H9 (cell line): ENCODE results near the gene AMMECR1L. TPM values are rescaled to one million over a fixed set of nuclear protein-coding genes. Genes with fewer than 3 reads are reported as not detected.

ENCODE experiments used
- DNase-seq: peaks from one replicate; pipeline ENCODE4 v3.0.0-alpha.2; 2017
- H2AFZ ChIP-seq: one replicate; pipeline ENCODE4 v1.6.1; 2013; ENCODE audit warnings: mild to moderate bottlenecking, low read length, control low read depth, moderate library complexity
- H2AK5ac ChIP-seq: 2 replicates; pipeline ENCODE4 v1.6.1; 2013; ENCODE audit warnings: low read length, control low read depth, mixed read lengths; ENCODE audit not compliant: insufficient read length
- H2BK120ac ChIP-seq: one replicate; pipeline ENCODE4 v1.6.1; 2013; ENCODE audit warnings: low read depth, mild to moderate bottlenecking, low read length, control low read depth, inconsistent platforms; ENCODE audit not compliant: poor library complexity, severe bottlenecking
- H2BK12ac ChIP-seq: 2 replicates; pipeline ENCODE4 v1.6.1; 2013; ENCODE audit warnings: low read length, control low read depth, mixed read lengths, low read depth; ENCODE audit not compliant: insufficient read length
- H2BK15ac ChIP-seq: 2 replicates; pipeline ENCODE4 v1.6.1; 2013; ENCODE audit warnings: low read depth, low read length, control low read depth
- H2BK20ac ChIP-seq: one replicate; pipeline ENCODE4 v1.6.1; 2013; ENCODE audit warnings: low read depth, mild to moderate bottlenecking, low read length, control low read depth, inconsistent platforms; ENCODE audit not compliant: poor library complexity, severe bottlenecking
- H2BK5ac ChIP-seq: 2 replicates; pipeline ENCODE4 v1.6.1; 2013; ENCODE audit warnings: low read length, control low read depth, mixed read lengths; ENCODE audit not compliant: insufficient read length
- H3K14ac ChIP-seq: 2 replicates; pipeline ENCODE4 v1.6.1; 2013; ENCODE audit warnings: low read length, control low read depth; ENCODE audit not compliant: insufficient read depth
- H3K18ac ChIP-seq: 2 replicates; pipeline ENCODE4 v1.6.1; 2013; ENCODE audit warnings: low read depth, mild to moderate bottlenecking, mixed read lengths, low read length, control low read depth; ENCODE audit not compliant: insufficient read length
- H3K23ac ChIP-seq: 2 replicates; pipeline ENCODE4 v1.6.1; 2013; ENCODE audit warnings: low read length, control low read depth, mixed read lengths, low read depth; ENCODE audit not compliant: insufficient read length
- H3K23me2 ChIP-seq: 2 replicates; pipeline ENCODE4 v1.6.1; 2013; ENCODE audit warnings: low read depth, mild to moderate bottlenecking, mixed read lengths, low read length, control low read depth; ENCODE audit not compliant: insufficient read length, poor library complexity, severe bottlenecking
- H3K27ac ChIP-seq: 2 replicates; pipeline ENCODE4 v1.5.1; 2013; ENCODE audit warnings: low read length, control low read depth, mixed read lengths, low read depth; ENCODE audit not compliant: insufficient read length
- H3K27me3 ChIP-seq: 2 replicates; pipeline ENCODE4 v1.6.1; 2013; ENCODE audit warnings: low read length, control low read depth, inconsistent platforms; ENCODE audit not compliant: insufficient read depth
- H3K4ac ChIP-seq: 2 replicates; pipeline ENCODE4 v1.6.1; 2013; ENCODE audit warnings: low read depth, mild to moderate bottlenecking, control low read depth, inconsistent platforms, low read length, moderate library complexity
- H3K4me1 ChIP-seq: 2 replicates; pipeline ENCODE4 v1.6.1; 2013; ENCODE audit warnings: low read length, control low read depth, inconsistent platforms; ENCODE audit not compliant: insufficient read depth
- H3K4me2 ChIP-seq: 2 replicates; pipeline ENCODE4 v1.6.1; 2013; ENCODE audit warnings: low read length, control low read depth, mixed read lengths; ENCODE audit not compliant: insufficient read length, insufficient read depth
- H3K56ac ChIP-seq: 2 replicates; pipeline ENCODE4 v1.6.1; 2013; ENCODE audit warnings: low read depth, mild to moderate bottlenecking, mixed read lengths, low read length, control low read depth; ENCODE audit not compliant: insufficient read length
- H3K79me1 ChIP-seq: 2 replicates; pipeline ENCODE4 v1.6.1; 2013; ENCODE audit warnings: low read depth, mild to moderate bottlenecking, moderate library complexity, low read length, control low read depth, inconsistent platforms; ENCODE audit not compliant: insufficient read depth, poor library complexity, severe bottlenecking
- H3K79me2 ChIP-seq: 2 replicates; pipeline ENCODE4 v1.6.1; 2013; ENCODE audit warnings: low read length, control low read depth, inconsistent platforms; ENCODE audit not compliant: insufficient read depth
- H3K9ac ChIP-seq: 2 replicates; pipeline ENCODE4 v1.6.1; 2013; ENCODE audit warnings: low read length, control low read depth, mixed read lengths; ENCODE audit not compliant: insufficient read length; ENCODE audit errors: extremely low read depth
- H3K9me3 ChIP-seq: one replicate; pipeline ENCODE4 v1.6.1; 2013; ENCODE audit warnings: low read depth, low read length, inconsistent platforms; ENCODE audit not compliant: control insufficient read depth
- H3T11ph ChIP-seq: one replicate; pipeline ENCODE4 v1.6.1; 2013; ENCODE audit warnings: mild to moderate bottlenecking, low read length, control low read depth, inconsistent platforms
- H4K20me1 ChIP-seq: one replicate; pipeline ENCODE4 v1.6.1; 2013; ENCODE audit not compliant: control insufficient read depth, insufficient read length, insufficient read depth
- H4K5ac ChIP-seq: 2 replicates; pipeline ENCODE4 v1.6.1; 2013; ENCODE audit warnings: low read depth, mild to moderate bottlenecking, mixed read lengths, low read length, control low read depth; ENCODE audit not compliant: insufficient read length
- H4K8ac ChIP-seq: replicated peaks from 2 replicates; pipeline ENCODE4 v1.6.1; 2013; ENCODE audit warnings: low read length, control low read depth, mixed read lengths, low read depth; ENCODE audit not compliant: insufficient read length
- H4K91ac ChIP-seq: 2 replicates; pipeline ENCODE4 v1.6.1; 2013; ENCODE audit warnings: low read depth, mild to moderate bottlenecking, moderate library complexity, mixed read lengths, low read length, control low read depth; ENCODE audit not compliant: insufficient read length
- H3K27ac Mint-ChIP-seq, 3 experiments: 2 replicates in 2 of 3; 3 replicates in 1 of 3; pipeline ENCODE4 v1.8.0; 2020 to 2021; ENCODE audit warnings: mixed read lengths in 3 of 3, mild to moderate bottlenecking in 1 of 3, moderate library complexity in 1 of 3
- H3K27me3 Mint-ChIP-seq: 2 replicates; pipeline ENCODE4 v1.8.0; 2021; ENCODE audit warnings: low read depth, mild to moderate bottlenecking, moderate library complexity, mixed read lengths
- H3K36me3 Mint-ChIP-seq, 3 experiments: 2 replicates in 2 of 3; 3 replicates in 1 of 3; pipeline ENCODE4 v1.8.0; 2020 to 2021; ENCODE audit warnings: low read depth in 3 of 3, mixed read lengths in 3 of 3; ENCODE audit not compliant: insufficient read depth in 1 of 3
- H3K4me1 Mint-ChIP-seq, 2 experiments: 2 replicates each; pipeline ENCODE4 v1.8.0; 2020; ENCODE audit warnings: mixed read lengths in 2 of 2
- H3K4me3 Mint-ChIP-seq, 2 experiments: 2 replicates in 1 of 2; 3 replicates in 1 of 2; pipeline ENCODE4 v1.8.0; 2020 to 2021; ENCODE audit warnings: mild to moderate bottlenecking in 2 of 2, mixed read lengths in 2 of 2, moderate library complexity in 1 of 2
- H3K9me3 Mint-ChIP-seq, 2 experiments: 2 replicates in 1 of 2; 3 replicates in 1 of 2; pipeline ENCODE4 v1.8.0; 2020; ENCODE audit warnings: mild to moderate bottlenecking in 2 of 2, mixed read lengths in 2 of 2, moderate library complexity in 1 of 2
- WGBS: extraction: QIAGEN DNeasy Blood & Tissue Kit; methylation state at CpG from one replicate; pipeline ENCODE4 v1.1.7; 2013; ENCODE audit warnings: missing lambda C conversion rate, low lambda C conversion rate, mixed read lengths; ENCODE audit not compliant: insufficient read length; ENCODE audit errors: extremely low coverage; 5-methylcytosine and 5-hydroxymethylcytosine counted together
- total RNA-seq: library from RNA; stranded (reverse); gene quantifications from 2 replicates; pipeline ENCODE4 v1.2.1, GENCODE V29; 2021
- TF ChIP-seq, protein P1 (sequence below): fragments of 200-600 bp; sonication (generic); conservative IDR thresholded peaks from 3 replicates; pipeline ENCODE4 v1.8.0; 2021; ENCODE audit warnings: antibody characterized with exemption, mild to moderate bottlenecking

Gene AMMECR1L
- total RNA-seq, 1 experiment from 2014 or later: 20.0 TPM

DNA sequence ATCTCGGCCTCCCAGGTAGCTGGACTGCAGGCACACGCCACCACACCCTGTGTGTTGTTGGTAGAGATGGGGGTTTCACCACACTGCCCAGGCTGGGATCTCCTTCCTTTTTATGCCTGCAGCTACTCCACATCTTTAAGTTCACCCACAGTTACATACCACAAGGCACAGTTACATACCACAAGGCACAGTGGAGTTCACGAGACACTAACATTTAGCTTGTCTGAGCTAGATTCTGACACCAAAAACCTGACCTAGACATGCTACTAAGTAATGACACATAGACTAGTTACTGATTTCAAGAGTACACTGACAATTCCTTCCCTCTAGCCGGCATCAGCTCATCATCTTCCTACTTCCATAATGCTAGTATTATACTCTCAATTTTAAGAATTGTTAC, 32.1 kb downstream of the AMMECR1L start:
- no peak overlapping the region for H2BK20ac ChIP-seq
- no peaks in the 10 kb centered on the region for H4K20me1 ChIP-seq
- H3K4me1 Mint-ChIP-seq: peaks cover 11 to 21% of the 10 kb centered on the region in 2 experiments
- no peak overlapping the region for H3K4ac ChIP-seq
- H3K4me2 ChIP-seq: no peak overlapping the region
- H3T11ph ChIP-seq: no peak overlapping the region
- H3K14ac ChIP-seq: no peak overlapping the region
- no peak overlapping the region for H3K4me3 Mint-ChIP-seq
- no peak overlapping the region for H3K23ac ChIP-seq
- peaks cover 40 to 56% (median 56%) of the 10 kb centered on the region in 3 experiments for H3K36me3 Mint-ChIP-seq
- no peaks in the 10 kb centered on the region for H3K9me3 ChIP-seq
- DNase-seq: no peak
- no peak overlapping the region for H2BK15ac ChIP-seq
- no peak overlapping the region for H3K18ac ChIP-seq
- H3K27me3 ChIP-seq: no peaks in the 10 kb centered on the region
- H2BK120ac ChIP-seq: no peak overlapping the region
- TF ChIP-seq, protein P1, sequence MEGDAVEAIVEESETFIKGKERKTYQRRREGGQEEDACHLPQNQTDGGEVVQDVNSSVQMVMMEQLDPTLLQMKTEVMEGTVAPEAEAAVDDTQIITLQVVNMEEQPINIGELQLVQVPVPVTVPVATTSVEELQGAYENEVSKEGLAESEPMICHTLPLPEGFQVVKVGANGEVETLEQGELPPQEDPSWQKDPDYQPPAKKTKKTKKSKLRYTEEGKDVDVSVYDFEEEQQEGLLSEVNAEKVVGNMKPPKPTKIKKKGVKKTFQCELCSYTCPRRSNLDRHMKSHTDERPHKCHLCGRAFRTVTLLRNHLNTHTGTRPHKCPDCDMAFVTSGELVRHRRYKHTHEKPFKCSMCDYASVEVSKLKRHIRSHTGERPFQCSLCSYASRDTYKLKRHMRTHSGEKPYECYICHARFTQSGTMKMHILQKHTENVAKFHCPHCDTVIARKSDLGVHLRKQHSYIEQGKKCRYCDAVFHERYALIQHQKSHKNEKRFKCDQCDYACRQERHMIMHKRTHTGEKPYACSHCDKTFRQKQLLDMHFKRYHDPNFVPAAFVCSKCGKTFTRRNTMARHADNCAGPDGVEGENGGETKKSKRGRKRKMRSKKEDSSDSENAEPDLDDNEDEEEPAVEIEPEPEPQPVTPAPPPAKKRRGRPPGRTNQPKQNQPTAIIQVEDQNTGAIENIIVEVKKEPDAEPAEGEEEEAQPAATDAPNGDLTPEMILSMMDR: no peak
- no peak overlapping the region for H2BK5ac ChIP-seq
- H3K4me1 ChIP-seq: no peaks in the 10 kb centered on the region
- no peak overlapping the region for H3K56ac ChIP-seq
- H3K79me1 ChIP-seq: peaks cover 2% of the 10 kb centered on the region
- peaks cover 7% of the 10 kb centered on the region for H3K23me2 ChIP-seq
- H4K8ac ChIP-seq: no peak overlapping the region
- no peak overlapping the region for H2AFZ ChIP-seq
- H3K9ac ChIP-seq: no peak overlapping the region
- peaks cover 22% of the 10 kb centered on the region; the same call in 1 of the 2 replicates for H3K79me2 ChIP-seq
- H3K9me3 Mint-ChIP-seq: no peaks in the 10 kb centered on the region; a peak in 1 of 5 replicates
- H2BK12ac ChIP-seq: no peak overlapping the region
- H3K27ac ChIP-seq: no peak overlapping the region
- H3K27me3 Mint-ChIP-seq: no peaks in the 10 kb centered on the region
- no CpG with 5 or more reads among the region's 4 CpGs for WGBS
- no peak overlapping the region for H2AK5ac ChIP-seq
- 0 out of 7 replicates have a peak overlapping the region, but pooled peaks of 1 of the 3 experiments have one; percentile 21 for H3K27ac Mint-ChIP-seq
- no peak overlapping the region for H4K5ac ChIP-seq
- H4K91ac ChIP-seq: no peak overlapping the region
